ENCODE results near the gene GOLGB1.
"Not testable (repeated sequence)": the region's sequence is repeated elsewhere in the genome, so short reads cannot be mapped to it uniquely, and the experiment has no call there.

The GOLGB1 gene, protein sequence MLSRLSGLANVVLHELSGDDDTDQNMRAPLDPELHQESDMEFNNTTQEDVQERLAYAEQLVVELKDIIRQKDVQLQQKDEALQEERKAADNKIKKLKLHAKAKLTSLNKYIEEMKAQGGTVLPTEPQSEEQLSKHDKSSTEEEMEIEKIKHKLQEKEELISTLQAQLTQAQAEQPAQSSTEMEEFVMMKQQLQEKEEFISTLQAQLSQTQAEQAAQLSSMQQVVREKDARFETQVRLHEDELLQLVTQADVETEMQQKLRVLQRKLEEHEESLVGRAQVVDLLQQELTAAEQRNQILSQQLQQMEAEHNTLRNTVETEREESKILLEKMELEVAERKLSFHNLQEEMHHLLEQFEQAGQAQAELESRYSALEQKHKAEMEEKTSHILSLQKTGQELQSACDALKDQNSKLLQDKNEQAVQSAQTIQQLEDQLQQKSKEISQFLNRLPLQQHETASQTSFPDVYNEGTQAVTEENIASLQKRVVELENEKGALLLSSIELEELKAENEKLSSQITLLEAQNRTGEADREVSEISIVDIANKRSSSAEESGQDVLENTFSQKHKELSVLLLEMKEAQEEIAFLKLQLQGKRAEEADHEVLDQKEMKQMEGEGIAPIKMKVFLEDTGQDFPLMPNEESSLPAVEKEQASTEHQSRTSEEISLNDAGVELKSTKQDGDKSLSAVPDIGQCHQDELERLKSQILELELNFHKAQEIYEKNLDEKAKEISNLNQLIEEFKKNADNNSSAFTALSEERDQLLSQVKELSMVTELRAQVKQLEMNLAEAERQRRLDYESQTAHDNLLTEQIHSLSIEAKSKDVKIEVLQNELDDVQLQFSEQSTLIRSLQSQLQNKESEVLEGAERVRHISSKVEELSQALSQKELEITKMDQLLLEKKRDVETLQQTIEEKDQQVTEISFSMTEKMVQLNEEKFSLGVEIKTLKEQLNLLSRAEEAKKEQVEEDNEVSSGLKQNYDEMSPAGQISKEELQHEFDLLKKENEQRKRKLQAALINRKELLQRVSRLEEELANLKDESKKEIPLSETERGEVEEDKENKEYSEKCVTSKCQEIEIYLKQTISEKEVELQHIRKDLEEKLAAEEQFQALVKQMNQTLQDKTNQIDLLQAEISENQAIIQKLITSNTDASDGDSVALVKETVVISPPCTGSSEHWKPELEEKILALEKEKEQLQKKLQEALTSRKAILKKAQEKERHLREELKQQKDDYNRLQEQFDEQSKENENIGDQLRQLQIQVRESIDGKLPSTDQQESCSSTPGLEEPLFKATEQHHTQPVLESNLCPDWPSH (N-terminal part only)

DNA sequence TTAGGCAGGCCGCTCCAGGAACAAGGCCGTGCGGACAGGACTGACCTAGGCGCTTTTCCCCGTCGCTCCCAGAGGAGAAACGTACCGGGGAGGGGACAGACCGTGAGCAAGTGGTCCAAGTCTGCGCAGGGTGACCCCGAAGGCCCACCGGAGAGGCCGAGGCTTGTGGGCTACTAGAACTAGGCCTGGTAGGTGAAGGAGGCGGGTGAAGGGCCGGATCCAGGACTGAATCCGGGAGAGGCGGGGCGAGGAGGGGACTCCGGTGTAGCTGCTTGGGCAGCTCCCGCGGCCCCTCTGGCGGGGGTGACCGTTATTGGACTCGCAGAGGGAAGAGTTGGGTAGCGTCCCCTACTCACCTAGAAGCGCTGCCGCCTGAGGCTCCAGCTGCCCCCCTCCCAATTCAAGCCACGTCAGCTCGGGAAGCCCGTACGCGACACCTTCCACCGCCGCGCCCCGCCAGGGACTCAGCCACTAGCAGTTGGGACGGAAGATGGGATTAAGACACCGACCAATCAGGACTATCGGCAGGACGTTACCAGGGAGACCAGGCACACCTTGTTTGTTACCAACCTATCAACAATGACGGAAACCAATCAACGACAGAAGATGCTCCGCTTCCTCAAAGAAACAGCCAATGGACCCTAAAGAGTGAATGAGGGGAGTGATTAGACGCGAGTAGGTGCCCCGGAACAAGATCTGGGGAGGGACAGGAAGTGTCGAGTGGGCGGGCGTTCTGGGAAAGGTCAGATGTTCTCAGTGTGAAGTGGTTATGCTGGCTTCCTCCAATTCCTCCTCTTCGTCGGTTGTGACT is at the start of gene GOLGB1:
TSS of gene GOLGB1 (minus strand) at position 466 of the 811 bp plus-strand sequence. CDS start 18,770 bp downstream, outside the sequence.
- H3K4me3 ChIP-seq (ENCODE audit: low read depth, low read length) = peak within 1 kb of the TSS; percentile 73
- TF ChIP-seq, protein P1, sequence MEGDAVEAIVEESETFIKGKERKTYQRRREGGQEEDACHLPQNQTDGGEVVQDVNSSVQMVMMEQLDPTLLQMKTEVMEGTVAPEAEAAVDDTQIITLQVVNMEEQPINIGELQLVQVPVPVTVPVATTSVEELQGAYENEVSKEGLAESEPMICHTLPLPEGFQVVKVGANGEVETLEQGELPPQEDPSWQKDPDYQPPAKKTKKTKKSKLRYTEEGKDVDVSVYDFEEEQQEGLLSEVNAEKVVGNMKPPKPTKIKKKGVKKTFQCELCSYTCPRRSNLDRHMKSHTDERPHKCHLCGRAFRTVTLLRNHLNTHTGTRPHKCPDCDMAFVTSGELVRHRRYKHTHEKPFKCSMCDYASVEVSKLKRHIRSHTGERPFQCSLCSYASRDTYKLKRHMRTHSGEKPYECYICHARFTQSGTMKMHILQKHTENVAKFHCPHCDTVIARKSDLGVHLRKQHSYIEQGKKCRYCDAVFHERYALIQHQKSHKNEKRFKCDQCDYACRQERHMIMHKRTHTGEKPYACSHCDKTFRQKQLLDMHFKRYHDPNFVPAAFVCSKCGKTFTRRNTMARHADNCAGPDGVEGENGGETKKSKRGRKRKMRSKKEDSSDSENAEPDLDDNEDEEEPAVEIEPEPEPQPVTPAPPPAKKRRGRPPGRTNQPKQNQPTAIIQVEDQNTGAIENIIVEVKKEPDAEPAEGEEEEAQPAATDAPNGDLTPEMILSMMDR (IDR thresholded peaks at IDR 0.05; ENCODE audit: borderline replicate concordance, insufficient read depth, low read depth, low read length) = no peak

DNA sequence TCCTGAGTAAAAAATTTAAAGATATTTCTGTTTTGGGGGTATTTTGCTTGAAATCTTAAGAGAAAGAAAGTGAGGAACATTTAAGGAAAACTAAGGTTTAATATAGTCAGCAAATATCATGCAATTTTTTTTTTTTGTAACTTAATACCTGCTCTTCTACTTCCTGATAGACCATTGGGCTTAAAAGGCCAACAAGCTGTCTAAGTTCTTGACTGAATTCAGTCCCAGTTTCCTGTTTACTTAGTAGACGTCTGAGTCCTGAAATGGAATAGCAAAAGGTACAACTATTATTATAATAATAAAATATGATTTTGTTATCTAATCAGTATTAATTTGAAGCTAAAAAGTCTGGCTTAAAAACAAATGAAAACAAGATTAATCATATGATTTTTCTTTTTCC is 47.4 kb upstream of the GOLGB1 start:
- no peak overlapping the region for H3K4me3 ChIP-seq (ENCODE audit: low read depth, low read length)
- TF ChIP-seq, protein P1 (IDR thresholded peaks at IDR 0.05; ENCODE audit: borderline replicate concordance, insufficient read depth, low read depth, low read length) = no peak

DNA sequence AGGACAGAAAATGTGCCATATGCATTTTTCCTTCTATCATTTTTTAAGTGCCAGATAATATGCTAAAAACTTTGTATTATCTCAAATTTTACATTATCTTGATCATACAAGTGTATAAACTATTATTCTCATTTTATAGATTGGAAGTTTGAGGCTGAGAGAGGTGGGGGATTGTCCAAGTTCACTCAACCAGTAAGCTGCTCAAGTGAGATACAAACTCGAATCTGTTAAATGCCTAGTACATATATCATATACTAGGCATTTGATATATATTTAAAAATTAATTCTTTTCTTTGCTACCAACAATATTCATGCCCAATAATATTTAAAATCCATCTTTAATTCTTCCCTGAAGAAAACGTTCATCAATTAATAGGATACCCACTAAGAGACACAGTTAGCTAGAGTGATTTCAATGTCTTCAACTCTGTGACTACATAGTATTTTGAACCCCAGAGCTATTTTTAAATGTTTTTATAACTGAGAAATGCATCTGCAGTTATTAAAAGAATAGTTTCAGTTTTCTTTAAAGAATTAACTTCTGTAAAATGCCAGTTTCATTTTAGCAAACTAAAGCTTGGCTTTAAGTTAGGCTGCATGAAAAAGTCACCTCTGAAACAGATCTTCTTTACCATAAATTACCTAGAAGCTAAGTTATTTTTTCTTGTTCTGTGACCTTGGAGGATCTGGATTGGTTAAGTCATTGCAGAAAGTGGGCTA is 44.9 kb upstream of the GOLGB1 start:
- no peak overlapping the region for H3K4me3 ChIP-seq (ENCODE audit: low read depth, low read length)
- TF ChIP-seq, protein P1 (IDR thresholded peaks at IDR 0.05; ENCODE audit: borderline replicate concordance, insufficient read depth, low read depth, low read length) = no peak

DNA sequence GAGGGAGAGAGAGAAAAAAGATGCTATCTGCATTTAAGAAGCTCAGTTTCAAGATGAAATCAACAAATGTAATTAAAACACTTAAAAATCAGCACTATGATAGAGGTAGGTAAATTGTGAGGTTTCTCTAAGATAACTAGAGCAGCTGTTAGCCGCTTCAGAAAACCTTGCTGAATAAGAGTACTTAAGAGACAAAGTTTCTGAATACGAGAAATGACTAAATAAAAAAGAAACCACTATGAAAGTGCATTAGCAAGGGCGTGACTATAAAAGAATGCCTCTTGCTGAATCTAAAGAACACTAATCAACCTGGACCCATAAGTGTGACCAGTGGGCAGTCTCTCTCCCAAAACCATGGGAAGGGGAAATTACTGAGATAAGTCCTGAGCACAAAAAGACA is 43.5 kb upstream of the GOLGB1 start:
- H3K4me3 ChIP-seq (ENCODE audit: low read depth, low read length) = no peak overlapping the region
- TF ChIP-seq, protein P1 (IDR thresholded peaks at IDR 0.05; ENCODE audit: borderline replicate concordance, insufficient read depth, low read depth, low read length) = no peak

DNA sequence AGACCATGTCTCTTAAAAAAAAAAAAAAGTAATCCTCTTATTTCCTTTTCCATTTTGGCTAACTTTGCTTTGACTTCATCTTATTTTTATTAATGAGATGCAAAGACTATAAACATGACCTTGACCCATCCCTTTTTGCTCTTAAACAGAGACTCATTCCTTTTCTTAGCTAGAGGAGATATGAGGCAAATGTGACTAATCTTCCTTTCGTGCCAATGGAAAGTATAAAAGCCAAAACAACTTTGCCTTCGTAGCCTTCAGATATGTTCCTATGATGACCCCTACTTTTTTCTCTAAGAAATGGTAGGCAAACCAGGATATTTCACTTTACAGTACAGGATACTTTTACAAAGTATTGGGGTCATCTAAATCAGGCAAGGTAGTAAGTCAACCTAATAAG is 36.9 kb upstream of the GOLGB1 start:
- TF ChIP-seq, protein P1 (IDR thresholded peaks at IDR 0.05; ENCODE audit: borderline replicate concordance, insufficient read depth, low read depth, low read length) = no peak
- H3K4me3 ChIP-seq (ENCODE audit: low read depth, low read length) = no peak overlapping the region

DNA sequence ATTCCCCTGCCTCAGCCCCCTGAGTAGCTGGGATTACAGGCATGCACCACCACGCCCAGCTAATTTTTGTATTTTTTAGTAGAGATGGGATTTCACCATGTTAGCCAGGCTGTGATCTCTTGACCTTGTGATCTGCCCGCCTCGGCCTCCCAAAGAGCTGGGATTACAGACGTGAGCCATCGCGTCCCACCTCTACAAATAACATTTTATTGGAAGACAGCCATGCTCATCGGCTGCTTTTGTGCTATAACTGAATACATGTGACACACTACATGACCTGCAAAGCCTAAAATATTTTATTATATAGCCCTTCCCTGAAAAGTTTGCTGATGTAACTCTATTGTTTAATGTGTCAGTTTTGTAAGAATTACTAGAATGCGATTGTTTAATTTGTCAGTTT is 33.2 kb upstream of the GOLGB1 start:
- not testable (repeated sequence) for H3K4me3 ChIP-seq (ENCODE audit: low read depth, low read length)

Data from GM12875 (cell line).